Measurements from ENCODE around the gene PCGF1. TPM values are rescaled to one million over a fixed set of nuclear protein-coding genes. Genes with fewer than 3 reads are reported as not detected.
"Not testable (repeated sequence)": the region's sequence is repeated elsewhere in the genome, so short reads cannot be mapped to it uniquely, and the experiment has no call there.

The PCGF1 gene
- total RNA-seq, 1 donor from 2014 or later = 8.1 TPM

DNA sequence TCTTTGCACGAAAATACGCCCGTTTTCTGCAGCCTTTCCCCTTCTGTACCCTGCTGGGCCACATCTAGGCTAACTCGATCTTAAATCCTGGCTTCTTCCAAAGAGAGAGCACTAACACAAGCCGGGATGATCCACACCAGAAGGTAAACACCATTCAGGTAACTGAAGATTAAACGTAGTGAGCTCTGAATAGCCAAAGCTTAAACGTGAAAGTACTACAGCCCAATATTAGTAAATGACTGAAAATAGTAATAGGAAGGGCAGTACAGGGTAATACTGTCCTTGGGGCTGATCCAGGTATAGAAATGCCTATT is 34.6 kb downstream of the PCGF1 start:
- no peak for DNase-seq (ENCODE audit: low read depth in 2 of 2)

DNA sequence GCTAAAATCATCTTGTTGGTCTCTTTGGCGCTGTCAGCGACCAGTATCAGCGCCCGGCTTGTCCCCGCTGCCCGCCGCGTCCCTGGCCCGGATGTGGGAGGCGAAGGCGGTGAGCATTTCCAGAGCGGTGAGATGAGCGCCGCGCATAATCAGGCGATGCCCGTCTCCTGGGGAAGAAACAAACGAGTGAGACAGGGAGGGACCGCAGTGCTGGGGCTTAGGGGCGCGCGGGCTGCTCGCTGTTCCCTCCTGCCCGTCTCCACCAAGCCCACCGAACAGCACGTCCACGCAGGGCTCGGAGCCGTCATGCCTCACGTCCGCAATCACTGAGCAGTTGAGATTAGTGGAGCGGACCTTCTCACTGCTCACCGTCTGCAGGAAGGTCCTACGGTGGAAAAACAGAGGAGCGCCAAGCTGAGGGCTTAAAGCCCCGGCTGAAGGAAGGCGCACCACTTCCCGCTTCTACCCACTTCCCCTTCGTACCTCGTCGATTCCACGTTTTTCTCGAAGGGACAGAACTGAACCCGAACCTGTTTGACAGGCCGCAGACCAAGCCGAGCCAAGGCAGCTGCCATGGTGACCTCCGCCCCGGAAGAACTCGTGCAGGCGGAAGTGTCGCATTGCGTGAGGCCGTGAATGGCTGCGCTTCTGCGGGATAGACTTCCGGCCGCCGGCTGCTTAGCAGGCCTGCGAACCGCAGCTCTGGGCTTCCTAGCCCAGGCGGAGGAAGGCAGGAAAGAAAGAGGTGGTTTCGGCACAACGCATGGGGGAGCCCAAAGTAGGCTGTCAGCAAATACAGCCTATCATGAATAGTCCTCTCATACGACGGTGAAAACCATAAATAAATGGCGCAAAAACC is 35.2 kb downstream of the PCGF1 start, which contains the start of gene MRPL53:
Gene MRPL53, minus strand, starts transcription at position 595 of the 859 bp plus-strand sequence. Its CDS starts 20 bp downstream, at position 575.
- peak; percentile 87 to 94 for DNase-seq (ENCODE audit: low read depth in 2 of 2)

DNA sequence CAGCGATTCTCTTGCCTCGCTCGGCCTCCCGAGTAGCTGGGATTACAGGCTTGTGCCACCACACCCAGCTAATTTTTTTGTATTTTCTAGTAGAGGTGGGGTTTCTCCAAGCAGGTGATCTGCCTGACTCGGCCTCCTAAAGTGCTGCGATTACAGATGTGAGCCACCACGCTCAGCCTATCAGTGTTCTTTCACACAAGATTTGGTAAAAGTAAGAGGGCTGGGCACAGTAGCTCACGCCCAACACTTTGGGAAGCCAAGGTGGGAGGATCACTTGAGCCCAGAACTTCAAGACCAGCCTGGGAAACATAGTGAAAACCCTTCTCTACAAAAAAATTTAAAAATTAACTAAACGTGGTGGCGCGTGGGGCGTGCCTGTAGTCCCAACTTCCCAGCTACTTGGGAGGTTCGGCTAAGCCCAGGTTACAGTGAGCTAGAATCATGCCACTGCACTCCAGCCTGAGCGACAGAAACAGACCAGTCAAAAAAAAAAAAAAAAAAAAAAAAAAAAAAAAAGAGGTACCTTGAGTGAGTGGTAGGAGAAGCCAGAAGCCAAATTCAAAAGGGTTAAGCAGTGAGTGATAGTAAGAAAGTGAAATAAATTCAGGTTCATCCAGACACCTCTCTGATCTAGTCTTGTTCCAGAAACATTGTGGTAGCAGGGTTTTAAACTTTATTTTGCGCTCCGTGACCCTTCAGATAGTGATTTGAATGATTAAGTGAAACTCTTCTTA is 36.0 kb downstream of the PCGF1 start:
- DNase-seq (ENCODE audit: low read depth in 2 of 2) = no peak

DNA sequence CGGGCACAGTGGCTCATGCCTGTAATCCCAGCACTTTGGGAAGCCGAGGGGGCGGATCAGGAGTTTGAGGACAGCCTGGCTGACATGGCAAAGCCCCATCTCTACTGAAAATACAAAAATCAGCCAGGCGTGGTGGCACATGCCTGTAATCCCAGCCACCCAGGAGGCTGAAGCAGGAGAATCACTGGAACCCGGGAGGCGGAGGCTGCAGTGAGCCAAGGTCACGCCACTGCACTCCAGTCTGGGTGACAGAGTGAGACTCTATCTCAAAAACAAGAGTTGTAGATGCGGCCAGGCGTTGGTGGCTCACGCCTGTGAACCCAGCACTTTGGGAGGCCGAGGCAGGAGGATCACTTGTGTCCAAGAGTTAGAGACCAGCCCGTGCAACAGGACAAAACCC is 36.8 kb downstream of the PCGF1 start:
- not testable (repeated sequence) for DNase-seq (ENCODE audit: low read depth in 2 of 2)

DNA sequence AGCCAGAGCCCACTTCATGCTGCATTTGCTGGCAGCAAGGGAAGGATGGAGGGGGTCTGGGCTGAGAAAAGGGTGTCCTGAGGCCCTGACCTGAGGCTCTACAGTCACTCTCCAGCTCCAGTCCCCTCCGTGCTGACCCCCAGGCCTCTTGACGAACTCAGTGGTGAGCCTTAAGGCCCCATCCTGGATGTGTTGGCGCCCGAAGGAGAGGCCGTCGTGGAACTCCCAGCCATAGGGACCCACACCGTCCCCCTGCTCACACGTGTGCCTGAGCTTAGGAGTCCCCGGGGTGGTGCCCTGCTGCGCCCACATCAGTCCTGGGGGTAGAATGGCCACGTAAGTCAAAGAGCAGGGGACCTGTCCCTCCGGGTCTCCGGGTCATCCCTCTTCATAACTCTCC is 43.1 kb downstream of the PCGF1 start:
- DNase-seq (ENCODE audit: low read depth in 2 of 2) = no peak

DNA sequence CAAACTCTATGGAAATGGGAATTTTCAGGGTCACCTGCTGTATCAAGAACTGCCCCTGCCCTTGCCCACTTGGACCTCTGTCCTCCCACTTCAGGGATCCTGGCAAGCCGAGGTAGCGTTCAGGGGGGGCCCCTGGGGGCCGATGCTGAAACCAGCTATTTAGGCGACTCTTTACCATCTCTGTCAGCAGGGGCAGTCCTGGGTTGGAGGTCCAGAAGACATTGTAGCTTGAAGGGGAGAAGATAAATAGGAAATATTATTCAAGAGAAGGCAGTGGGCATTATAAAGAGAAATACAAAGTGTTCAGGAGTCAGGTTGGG is 44.7 kb downstream of the PCGF1 start:
- no peak for DNase-seq (ENCODE audit: low read depth in 2 of 2)

DNA sequence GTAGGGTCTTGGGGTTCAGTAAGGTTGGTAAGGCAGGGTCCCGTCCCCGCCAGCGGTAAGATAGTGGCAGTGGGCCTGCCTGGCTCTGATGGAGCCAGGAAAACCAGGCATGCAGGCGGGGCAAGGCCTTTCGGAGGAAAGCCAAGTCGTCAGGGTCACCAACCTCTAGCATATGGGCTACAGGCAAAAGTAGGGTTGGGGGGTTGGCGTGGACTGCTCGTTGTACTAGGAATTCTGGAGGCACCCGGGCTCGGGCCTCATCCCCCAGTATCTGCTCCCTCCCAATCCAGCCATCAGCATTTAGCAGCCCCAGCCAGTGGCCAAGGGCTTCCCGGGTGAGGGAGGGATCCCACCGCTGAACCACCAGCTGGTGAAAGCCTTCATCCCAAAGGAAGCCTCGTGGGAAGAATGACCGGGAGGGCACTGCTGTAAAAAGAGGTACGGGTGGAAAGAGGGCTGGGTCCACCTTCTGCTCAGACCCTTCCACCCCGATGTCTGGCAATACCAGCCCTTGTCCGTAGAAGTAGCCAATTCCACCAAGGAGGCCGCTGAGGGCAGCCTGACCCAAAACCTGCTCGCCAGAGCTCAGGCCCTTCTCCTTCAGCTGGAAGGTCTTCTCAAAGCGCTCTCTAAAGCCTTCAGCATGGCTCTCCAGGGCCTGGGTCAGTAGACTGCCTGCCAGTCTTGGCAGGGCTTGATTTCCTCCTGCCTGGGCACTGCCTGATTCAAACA is 45.3 kb downstream of the PCGF1 start:
- no peak for DNase-seq (ENCODE audit: low read depth in 2 of 2)

DNA sequence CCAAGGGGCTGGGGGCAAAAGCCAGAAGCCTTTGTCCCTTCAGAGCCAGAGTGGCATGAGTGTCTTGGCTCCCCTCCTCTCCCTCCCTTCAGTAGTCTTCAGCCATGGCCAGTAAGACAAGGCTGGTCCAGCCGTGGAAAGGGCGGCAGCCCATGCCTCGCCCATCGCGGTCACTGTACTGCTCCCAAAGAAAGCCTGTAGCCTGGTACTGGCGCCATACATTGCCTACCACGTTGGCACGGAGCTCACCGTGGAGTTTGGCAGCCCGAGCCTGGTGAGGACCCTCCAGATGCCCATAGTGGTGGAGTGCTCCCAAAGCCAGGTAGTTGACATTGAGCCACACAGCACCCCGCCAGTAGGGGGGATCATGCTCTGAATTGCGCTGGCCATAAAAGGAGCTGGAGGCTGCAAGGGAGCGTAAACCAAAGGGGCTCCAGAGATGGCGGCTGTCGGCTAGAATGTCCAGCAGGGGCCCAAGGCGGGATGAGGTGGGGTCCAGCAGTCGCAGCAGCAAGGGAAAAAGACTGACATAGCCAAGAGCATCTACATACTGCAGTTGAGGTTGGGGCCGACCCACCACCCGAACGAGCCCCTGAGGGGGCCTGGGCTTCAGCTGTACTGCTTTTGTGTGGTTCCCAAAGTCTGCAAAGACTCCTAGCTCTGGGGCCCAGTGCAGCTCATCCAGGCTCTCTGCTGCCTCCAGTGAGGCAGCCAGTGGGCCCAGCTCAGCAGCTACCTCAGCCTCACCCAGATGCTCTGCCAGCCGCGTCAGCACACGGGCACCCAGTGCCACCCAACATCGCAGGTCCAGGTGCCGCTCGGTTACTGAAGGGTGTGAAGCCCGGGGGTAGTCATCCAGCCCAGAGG is 46.1 kb downstream of the PCGF1 start:
- DNase-seq (ENCODE audit: low read depth in 2 of 2) = no peak

DNA sequence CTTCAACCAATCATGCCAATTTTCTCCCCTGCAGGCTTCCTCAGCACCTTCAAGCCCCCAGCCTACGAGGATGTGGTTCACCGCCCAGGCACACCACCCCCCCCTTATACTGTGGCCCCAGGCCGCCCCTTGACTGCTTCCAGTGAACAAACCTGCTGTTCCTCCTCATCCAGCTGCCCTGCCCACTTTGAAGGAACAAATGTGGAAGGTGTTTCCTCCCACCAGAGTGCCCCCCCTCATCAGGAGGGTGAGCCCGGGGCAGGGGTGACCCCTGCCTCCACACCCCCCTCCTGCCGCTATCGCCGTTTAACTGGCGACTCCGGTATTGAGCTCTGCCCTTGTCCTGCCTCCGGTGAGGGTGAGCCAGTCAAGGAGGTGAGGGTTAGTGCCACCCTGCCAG is 47.3 kb downstream of the PCGF1 start:
- DNase-seq (ENCODE audit: low read depth in 2 of 2) = not testable (repeated sequence)

DNA sequence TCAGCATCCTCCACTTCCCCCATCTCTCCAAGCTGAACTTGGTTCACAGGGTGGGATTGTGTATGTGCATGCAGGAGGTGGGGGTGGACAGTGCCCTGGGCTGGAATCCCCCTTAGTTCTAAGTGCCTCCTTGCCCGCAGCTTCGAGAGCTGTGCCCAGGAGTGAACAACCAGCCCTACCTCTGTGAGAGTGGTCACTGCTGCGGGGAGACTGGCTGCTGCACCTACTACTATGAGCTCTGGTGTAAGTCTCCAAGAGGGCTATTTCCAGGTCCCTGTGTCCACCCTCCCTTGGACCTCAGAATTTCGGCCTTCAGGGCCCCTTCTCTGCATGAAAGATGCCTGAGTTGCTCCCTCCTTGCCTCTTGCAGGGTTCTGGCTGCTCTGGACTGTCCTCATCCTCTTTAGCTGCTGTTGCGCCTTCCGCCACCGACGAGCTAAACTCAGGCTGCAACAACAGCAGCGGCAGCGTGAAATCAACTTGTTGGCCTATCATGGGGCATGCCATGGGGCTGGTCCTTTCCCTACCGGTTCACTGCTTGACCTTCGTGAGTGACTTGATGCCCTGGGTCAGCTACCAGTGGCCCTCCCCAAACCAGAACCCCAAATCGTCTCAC is 47.9 kb downstream of the PCGF1 start:
- DNase-seq (ENCODE audit: low read depth in 2 of 2) = not testable (repeated sequence)

DNA sequence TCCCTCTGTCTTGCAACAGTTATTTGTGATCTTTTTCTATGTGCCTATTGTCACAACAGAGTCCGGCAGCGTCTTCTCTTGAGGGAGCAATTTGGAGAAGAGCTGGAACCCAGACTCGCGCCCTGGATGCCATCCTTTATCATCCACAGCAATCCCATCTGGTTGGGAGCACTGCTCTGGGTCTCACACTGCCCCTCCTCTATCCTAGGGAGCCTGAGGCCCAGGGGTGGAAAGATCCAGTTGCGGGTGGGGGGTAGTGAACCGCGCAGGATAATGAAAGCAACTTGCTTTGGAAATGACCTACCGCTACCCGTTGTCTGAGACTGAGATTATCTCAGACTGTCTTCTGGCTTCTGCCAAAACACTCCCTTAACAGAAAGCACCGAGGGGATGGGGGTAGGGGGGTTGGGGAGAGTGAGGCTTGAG is 48.5 kb downstream of the PCGF1 start:
- no peak for DNase-seq (ENCODE audit: low read depth in 2 of 2)

DNA sequence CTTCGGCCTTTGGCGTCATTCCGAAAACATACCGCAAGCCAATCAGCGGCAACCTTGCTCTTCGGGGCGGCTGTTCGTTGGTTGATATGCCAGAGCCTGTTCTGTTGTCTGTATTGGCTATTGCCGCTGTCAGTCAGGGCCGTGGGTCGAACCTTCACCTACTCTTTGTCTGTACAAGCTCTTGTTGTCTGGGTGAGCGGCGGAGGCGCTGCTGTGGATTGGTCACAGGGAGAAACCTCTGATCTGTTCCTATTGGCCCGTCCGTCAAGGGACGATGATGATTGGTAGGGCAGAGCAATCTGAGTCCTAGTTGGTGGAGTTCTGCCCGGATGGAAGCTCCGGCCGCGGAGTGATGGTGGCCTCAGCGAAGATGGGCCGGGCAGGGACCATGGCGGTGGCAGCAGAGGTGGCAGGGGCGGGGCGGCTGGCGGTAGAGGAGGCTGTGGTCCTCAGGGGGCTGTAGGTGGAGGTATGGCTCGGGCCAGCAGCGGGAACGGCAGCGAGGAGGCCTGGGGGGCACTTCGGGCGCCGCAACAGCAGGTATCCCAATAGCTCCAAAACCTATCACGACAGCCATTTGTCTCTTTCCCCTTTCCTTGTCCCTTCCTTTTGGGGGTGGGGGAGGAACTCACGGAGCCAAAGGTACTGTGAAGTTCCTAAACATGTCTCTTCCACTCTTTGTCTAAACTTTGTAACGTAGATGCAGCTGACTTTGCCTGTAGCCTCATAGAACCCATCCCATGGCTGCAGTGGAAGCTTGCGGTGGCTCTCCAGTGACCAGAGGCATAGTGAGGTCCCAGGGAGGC is 49.2 kb downstream of the PCGF1 start, which contains the start of gene WBP1:
Gene WBP1, plus strand, starts transcription at position 307 of the 806 bp plus-strand sequence. Its CDS starts 165 bp downstream, at position 472.
- DNase-seq (ENCODE audit: low read depth in 2 of 2) = peak; percentile 100

DNA sequence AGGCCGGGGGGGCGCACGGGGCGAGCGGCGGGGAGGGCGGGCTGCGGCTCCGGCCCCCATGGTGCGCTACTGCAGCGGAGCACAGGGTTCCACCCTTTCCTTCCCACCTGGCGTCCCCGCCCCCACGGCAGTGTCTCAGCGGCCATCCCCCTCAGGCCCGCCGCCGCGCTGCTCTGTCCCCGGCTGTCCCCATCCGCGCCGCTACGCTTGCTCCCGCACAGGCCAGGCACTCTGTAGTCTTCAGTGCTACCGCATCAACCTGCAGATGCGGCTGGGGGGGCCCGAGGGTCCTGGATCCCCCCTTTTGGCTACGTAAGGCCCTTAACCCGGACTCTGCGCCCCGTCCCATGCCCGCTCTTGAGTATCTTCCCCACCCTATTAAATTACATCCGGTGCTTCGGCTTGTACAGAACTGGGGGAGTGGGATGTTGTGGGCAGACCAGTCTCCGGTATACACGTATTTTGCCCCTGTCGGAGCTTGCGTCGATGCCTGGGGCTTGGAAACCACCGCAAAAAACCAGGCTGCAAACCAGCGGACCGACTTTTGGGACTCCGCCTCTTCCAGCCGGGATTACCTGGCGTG is 49.9 kb downstream of the PCGF1 start:
- DNase-seq (ENCODE audit: low read depth in 2 of 2) = peak in 1 of 2 donors; percentile 69

DNA sequence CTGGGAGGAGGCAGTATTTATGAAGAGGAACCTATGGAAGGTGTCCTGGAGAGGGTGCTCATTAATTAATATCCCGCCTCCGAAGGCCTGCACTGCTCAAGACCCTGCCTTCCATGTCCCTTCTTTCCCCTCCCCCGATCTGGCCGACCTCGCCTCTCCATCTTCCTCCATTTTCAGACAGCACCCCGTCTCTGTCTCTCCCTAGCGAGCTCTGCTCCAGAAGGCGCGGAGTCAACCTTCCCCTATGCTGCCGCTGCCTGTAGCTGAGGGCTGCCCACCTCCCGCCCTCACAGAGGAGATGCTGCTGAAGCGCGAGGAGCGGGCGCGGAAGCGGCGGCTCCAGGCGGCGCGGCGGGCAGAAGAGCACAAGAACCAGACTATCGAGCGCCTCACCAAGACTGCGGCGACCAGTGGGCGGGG is 50.4 kb downstream of the PCGF1 start:
- no peak for DNase-seq (ENCODE audit: low read depth in 2 of 2)

Other genes with a start within 250 kb of the PCGF1 start
- under 0.01 and 0.25 TPM in 2 replicates for gene SLC4A5, start 164.3 kb downstream of the PCGF1 start, total RNA-seq
- 105 and 136 TPM in 2 replicates for gene DCTN1, start 127.4 kb downstream of the PCGF1 start, total RNA-seq
- under 0.01 and 0.13 TPM in 2 replicates for gene C2orf81, start 86.1 kb downstream of the PCGF1 start, total RNA-seq
- gene WDR54, start 86.0 kb downstream of the PCGF1 start, total RNA-seq = 36.7 and 37.6 TPM in 2 replicates
- 18.0 and 32.9 TPM in 2 replicates for gene RTKN, start 65.8 kb downstream of the PCGF1 start, total RNA-seq
- 4.1 and 7.1 TPM in 2 replicates for gene INO80B, start 52.6 kb downstream of the PCGF1 start, total RNA-seq
- gene WBP1, start 49.3 kb downstream of the PCGF1 start, total RNA-seq = 35.3 and 49.9 TPM in 2 replicates
- gene MOGS, start 42.3 kb downstream of the PCGF1 start, total RNA-seq = 40.4 and 57.1 TPM in 2 replicates
- gene MRPL53, start 35.0 kb downstream of the PCGF1 start, total RNA-seq = 27.3 and 31.3 TPM in 2 replicates
- 9.1 and 13.1 TPM in 2 replicates for gene CCDC142, start 24.7 kb downstream of the PCGF1 start, total RNA-seq
- 5.3 and 7.3 TPM in 2 replicates for gene TTC31, start 24.6 kb downstream of the PCGF1 start, total RNA-seq
- gene LBX2, start 8.1 kb downstream of the PCGF1 start, total RNA-seq = 0.39 and 0.51 TPM in 2 replicates
- not detected in 2 replicates for gene TLX2, start 6.8 kb upstream of the PCGF1 start, total RNA-seq
- under 0.01 TPM in 1 of 2 replicates, not detected in the other for gene DQX1, start 18.5 kb upstream of the PCGF1 start, total RNA-seq
- 84.3 and 113 TPM in 2 replicates for gene AUP1, start 22.0 kb upstream of the PCGF1 start, total RNA-seq
- gene HTRA2, start 22.2 kb upstream of the PCGF1 start, total RNA-seq = 40.3 and 51.7 TPM in 2 replicates
- 0.77 and 2.0 TPM in 2 replicates for gene LOXL3, start 46.2 kb upstream of the PCGF1 start, total RNA-seq
- 20.9 and 27.1 TPM in 2 replicates for gene DOK1, start 47.0 kb upstream of the PCGF1 start, total RNA-seq
- gene M1AP, start 140.6 kb upstream of the PCGF1 start, total RNA-seq = not detected in 2 replicates
- 2.6 and 5.1 TPM in 2 replicates for gene SEMA4F, start 146.6 kb upstream of the PCGF1 start, total RNA-seq